ENCODE measurements around the gene ASPM.

GRCh38 chr1:197150336-197151005 lies 4.0 kb upstream of the ASPM start:
- no peak for TF ChIP-seq POLR2AphosphoS5 (IDR thresholded peaks at IDR 0.05)
- no peak for TF ChIP-seq EP300 (IDR thresholded peaks at IDR 0.05)
- TF ChIP-seq CTCF (IDR thresholded peaks at IDR 0.05): no peak
